NAMALWA (cell line): ENCODE measurements around the gene LRRIQ4.

Source experiments
- DNase-seq: peaks from one replicate; pipeline ENCODE4 v3.0.0-alpha.2; 2015; ENCODE audit warnings: low spot score

Gene LRRIQ4

GRCh38 chr3:169812332-169813235 lies at the start of gene LRRIQ4, which contains the start of gene LRRC34:
Gene LRRIQ4 (plus strand): TSS chr3:169812870. CDS start chr3:169821922, 9,052 bp downstream.
Gene LRRC34 (minus strand): TSS chr3:169812904. CDS start chr3:169812548, 356 bp downstream.
- DNase-seq, result peak; percentile 86

- peak; percentile 65 for DNase-seq
Observed at GRCh38 chr3:169764312-169764881, 48.3 kb upstream of the LRRIQ4 start.

GRCh38 chr3:169764882-169765612 lies 47.6 kb upstream of the LRRIQ4 start, which contains the start of gene TERC:
Gene TERC (minus strand): TSS chr3:169765060.
- DNase-seq, result peak; percentile 94

- no peak for DNase-seq
Observed at GRCh38 chr3:169769287-169770181, 43.1 kb upstream of the LRRIQ4 start, which contains the start of gene ACTRT3. Gene ACTRT3 (minus strand): TSS chr3:169769561. CDS start chr3:169769520, 41 bp downstream.

DNA sequence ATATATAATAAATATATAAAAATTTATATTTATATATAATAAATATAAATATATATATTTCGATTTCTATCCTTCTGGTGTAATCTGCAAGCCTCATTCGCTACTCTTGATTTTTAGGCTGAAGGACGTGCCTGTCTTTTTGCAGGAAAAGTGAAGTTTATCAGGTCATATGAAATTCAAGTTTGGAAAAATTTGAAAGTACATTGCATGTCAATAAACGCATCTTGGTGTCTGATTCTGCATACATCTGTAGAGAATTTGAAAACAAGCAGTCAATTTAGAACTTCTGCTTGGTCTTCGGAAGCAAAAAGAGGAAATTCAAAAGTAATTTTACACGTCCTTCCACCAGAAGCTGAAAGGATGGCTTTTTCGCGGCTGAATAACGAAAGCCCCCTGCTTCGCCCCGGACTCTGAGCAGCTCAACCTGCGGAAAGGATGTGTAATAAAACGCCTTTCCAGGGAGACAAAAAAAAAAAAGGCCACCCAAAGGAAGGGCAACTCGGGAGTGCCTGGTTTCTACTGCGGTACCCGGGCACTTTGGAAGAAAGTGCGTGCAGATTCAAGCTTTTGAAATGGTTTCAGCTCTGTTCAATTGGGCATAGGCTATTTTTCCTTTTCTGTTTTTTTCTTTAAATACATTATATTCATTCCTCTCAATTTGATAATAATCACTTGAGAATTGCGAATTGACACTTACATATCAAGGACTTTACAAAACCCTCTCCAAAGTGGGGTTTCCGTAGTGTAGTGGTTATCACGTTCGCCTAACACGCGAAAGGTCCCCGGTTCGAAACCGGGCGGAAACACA lies 41.0 kb upstream of the LRRIQ4 start:
- DNase-seq, result peak; percentile 95

DNA sequence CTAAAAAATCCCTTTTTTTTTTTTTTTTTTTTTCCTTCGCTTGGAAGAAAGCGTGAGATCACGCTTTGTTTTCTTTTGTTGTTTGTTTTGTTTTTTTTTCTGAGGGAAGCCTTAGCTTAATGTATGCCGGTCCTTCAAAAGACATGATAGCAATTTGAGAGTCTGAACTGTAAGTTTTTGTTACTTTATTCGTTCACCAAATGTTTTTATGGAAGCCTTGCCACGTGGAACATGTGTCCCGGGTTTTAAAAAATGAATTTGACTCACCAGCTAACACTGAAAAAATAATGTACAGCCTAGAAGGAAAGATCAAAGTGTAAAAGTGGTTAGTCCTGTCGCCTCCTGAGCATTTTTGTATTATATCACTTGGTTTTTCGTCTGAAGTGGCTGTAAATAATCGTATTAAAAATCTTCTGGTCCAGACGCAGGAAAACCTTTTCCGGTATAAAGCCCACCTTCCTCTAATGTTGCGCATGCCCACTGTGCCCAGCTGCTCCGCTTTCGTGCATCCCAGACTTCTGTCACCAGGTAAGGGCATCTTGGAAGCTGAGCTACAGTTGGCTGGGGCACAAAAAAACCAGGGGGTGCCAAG lies 40.3 kb upstream of the LRRIQ4 start:
- peak; percentile 90 for DNase-seq

GRCh38 chr3:169772897-169773816 lies 39.5 kb upstream of the LRRIQ4 start, which contains the start of gene MYNN:
Gene MYNN (plus strand): TSS chr3:169773396. CDS start chr3:169774296, 900 bp downstream.
- peak; percentile 97 for DNase-seq

GRCh38 chr3:169774186-169774585 lies 38.5 kb upstream of the LRRIQ4 start:
- DNase-seq, result no peak

GRCh38 chr3:169777822-169778221 lies 34.8 kb upstream of the LRRIQ4 start:
- no peak for DNase-seq

- no peak for DNase-seq
Observed at GRCh38 chr3:169780742-169781141, 31.9 kb upstream of the LRRIQ4 start.

DNA sequence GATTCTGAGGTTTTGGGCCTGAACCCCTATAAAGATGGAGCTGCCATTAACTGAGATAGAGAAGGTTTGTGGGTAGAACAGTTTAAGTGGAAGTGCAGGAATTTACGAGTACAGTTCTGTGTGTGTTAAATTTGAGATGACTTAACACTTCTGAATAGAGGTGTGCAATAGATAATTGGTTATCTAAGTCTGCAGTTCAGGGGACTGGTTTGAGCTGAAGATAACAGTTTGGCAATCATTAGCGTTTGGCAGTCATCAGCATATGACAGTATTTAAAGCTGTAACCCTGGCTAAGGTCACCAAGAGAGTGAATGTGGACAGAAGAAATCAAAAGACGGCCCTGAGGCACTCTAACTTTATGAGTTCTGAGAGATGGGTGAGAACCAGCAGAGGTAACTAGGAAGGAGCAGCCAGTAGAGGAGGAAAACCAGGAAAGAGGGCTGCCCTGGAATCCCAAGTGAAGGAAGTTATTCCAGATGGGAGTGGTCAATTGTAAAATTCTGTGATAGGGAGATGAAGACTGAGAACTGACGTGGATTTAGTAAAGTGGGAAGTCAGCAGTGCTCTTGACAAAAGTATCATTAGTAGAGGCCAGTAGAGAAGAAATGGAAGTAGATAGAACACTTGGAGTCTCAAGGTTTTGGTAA lies 31.3 kb upstream of the LRRIQ4 start:
- DNase-seq, result no peak

- DNase-seq, result no peak
Observed at GRCh38 chr3:169787120-169787519, 25.6 kb upstream of the LRRIQ4 start.

GRCh38 chr3:169787791-169788190 lies 24.9 kb upstream of the LRRIQ4 start:
- DNase-seq, result no peak

- DNase-seq, result no peak
Observed at GRCh38 chr3:169790219-169790618, 22.5 kb upstream of the LRRIQ4 start.

- no peak for DNase-seq
Observed at GRCh38 chr3:169790687-169791429, 21.8 kb upstream of the LRRIQ4 start.

DNA sequence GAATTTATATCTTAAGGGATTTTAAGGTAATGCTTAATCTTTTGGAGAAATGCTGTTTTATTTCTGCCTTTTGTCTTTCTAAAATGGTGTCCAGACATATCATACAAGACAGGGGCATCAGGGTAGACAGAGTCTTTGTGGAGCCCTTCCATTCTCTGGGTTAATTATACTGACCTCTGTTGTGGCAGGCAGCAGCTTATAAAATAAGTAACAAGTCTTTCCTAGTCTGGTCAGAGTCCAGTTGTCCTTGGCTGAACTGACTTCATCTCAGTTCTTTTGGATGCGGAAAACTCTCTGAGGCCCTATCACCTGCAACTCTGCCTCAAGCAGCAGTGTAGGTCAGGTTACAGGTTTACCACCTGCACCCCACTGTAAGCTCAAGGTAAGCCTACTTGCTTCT lies 20.3 kb upstream of the LRRIQ4 start:
- DNase-seq, result no peak

DNA sequence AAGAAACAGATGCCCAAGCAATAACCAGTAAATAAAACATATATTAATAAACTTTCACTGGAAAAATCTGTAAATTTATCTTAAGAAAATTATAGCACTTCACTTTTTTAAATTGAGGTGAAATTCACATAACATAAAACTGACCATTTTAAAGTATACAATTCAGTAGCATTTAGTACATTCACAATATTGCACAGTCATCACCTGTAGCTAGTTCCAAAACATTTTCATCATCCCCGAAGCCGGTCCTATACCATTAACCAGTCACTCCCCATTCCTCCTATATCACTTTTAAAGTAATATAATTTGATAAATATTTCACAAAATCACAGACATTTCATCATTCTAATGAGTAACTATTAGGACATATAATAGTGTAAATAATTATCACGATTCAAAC lies 8.0 kb upstream of the LRRIQ4 start:
- DNase-seq, result no peak
